Effector CD8-positive, alpha-beta T cell (primary cell): ENCODE measurements around the gene SNAP25.

ENCODE experiments used
- DNase-seq: peaks from one replicate; lab custom pipeline; 2025; lab: John Stamatoyannopoulos, UW

Gene SNAP25

GRCh38 chr20:10263385-10264165 is 44.9 kb downstream of the SNAP25 start:
- DNase-seq = no peak

DNA sequence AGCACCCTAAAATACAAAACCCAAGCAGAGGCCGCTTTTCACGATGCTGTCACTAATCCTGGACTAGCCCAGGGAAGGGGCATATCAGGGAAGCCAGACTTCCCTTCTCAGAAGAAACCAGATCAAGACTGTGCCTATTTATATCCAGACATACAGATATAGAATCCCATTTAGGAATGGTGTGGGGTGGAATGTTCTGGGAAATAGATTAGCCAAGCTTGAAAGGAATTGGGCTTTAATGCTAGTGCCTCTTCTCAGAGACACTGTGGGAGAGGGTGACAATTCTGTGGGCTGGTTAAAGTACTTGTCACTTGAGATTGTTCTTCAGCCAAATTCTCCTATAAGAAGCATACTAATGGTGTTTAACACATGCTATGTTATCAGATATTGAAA is 45.5 kb downstream of the SNAP25 start:
- DNase-seq = no peak

DNA sequence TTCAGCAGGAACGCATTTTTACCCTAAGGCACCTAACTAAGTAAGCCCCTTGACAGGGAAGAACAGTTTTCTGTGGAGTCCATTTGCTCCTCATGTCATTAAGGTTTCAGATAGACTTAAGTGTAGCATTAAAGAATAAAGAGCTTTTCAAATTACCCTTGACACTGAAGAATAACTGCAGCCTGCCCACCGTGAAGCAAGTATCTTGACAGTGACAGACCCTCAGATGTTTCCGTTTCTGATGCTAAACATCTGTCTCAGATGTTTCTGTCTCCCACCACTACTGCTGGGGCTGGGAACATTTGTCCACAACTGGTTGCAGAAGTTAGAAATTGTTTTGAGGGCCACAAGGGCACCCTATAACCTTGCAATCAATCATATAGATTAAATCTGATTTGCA is 50.0 kb downstream of the SNAP25 start:
- DNase-seq = no peak

GRCh38 chr20:10270630-10271029 is 52.0 kb downstream of the SNAP25 start:
- no peak for DNase-seq

GRCh38 chr20:10271494-10272219 is 53.0 kb downstream of the SNAP25 start:
- DNase-seq = no peak

DNA sequence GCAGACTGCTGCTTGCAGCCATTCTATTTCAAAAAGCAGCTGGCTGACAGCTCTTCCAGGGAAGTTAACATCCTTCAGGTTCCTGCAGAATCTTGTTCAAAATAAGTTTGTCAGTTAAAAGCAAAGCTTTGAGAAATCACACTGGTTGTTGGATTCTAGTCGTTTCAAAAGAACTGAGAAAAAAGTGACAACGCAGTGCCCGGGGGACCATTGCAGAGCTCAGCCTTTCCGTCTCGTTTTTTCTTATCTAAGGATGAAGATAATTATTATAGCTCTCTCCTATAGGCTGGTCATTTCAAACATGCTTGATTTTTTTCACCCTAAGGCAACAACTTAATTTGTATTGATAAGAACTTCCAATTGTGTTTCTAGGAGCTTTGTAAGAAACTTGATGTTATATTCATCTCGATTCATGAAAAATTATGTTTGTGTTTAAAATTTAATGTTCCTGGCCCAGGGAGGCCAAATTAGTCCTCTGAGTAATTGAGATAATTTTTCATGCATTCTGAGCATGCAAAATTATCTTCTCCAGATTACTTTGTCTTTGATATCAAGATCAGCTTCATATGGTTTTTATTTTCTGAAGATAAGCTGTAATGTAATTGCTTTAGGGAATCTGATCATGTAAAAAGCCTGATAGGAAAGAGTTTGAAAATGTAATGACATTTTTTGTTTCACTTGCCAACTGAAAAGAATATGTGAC is 58.4 kb downstream of the SNAP25 start:
- DNase-seq = no peak

DNA sequence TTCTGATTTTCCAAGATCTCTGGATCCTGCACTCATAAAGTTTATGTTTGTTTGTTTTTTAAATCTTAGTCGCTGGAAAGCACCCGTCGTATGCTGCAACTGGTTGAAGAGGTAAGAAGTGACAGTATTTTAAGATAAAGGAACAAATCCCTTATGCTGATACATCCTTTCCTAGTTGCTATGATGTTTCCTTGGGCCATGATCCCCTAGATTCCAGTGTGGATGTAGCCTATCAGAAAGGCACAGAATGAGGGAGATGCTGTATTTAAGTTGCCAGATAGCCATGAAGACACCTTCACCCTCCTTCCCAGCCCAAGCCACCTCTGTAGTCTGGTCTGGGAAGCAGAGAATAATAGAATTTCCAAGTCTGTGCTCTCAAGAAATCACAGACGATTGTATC is 59.0 kb downstream of the SNAP25 start:
- DNase-seq = no peak

DNA sequence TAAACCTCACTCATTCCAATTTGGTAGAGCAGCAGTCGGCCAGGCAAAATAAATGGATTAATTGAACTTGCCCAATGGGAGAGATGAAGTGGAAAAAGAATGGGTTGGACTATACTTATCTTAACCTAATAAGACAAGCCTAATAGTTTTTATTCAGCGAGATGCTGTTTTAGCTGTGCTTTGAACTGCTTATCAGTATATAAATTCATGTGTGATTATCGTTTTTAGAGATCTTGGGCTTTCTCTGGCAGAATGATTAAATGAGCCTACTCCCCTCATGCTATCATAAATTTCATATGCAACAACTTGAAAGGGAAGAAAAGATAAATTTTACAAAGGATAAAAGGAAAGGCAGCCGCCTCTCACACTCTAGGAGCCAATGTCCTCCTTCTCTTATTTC is 59.8 kb downstream of the SNAP25 start:
- no peak for DNase-seq

- DNase-seq = no peak
These were observed 61.6 kb downstream of the SNAP25 start for GRCh38 chr20:10280018-10280908.

DNA sequence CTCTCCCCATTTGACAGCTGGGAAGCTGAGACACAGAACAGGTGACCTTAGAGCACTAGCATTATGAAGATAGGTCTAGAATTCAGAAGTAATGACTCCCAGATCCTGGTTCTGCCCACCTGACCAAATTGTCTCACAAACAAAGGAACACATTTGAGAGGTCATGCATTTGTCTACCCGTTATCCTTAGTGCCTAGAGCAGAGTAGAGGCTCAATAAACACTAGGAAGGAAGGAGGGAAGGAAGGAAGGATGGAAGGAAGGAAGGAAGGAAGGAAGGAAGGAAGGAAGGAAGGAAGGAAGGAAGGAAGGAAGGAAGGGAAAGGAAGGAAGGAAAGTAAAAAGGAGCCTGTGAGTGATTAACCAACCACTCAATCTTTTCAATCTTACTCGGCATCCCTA is 63.3 kb downstream of the SNAP25 start:
- DNase-seq = no peak

- DNase-seq = no peak
These were observed 64.4 kb downstream of the SNAP25 start for GRCh38 chr20:10282979-10283456.

GRCh38 chr20:10286356-10286755 is 67.7 kb downstream of the SNAP25 start:
- no peak for DNase-seq

DNA sequence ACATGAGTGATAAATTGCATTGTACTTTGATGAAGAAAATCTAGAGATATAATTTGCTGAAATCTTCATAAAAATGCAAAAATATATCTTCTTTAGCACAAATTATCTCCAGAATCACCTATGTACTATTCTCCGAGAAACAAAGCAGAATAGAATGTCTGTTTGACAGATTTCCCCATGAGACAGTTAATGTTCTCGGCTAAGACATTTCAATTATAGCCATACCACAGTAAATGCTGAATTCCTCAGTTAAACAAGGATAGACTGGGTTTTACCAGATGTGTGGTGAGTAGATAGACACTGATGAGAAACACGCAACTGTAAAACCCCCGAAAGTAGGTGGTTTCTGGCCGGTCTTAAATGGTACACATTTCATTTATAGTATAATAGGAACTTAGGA is 69.8 kb downstream of the SNAP25 start:
- DNase-seq = no peak

GRCh38 chr20:10288954-10289646 is 70.5 kb downstream of the SNAP25 start:
- DNase-seq = no peak

- DNase-seq = no peak
These were observed 73.1 kb downstream of the SNAP25 start for GRCh38 chr20:10291568-10292248.

DNA sequence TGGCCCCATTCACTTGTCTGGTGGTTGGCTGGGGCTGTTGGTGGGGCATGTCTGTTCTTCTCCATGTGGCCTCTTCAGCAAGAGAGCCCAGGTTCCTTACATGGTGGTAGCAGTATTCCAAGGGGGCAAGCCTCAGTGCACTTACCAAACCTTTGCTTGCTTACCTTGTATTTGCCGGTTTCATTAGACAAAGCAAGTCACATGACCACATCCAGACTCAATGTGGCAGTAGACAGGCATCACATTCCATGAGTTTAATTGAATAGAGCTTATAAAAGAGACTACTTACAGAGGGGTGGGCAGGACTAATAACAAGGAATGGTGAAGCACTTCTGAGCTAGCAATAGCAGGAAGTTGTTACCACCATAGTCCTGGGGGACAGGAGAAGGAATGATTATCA is 78.6 kb downstream of the SNAP25 start:
- no peak for DNase-seq

GRCh38 chr20:10297684-10298240 is 79.1 kb downstream of the SNAP25 start:
- DNase-seq = no peak

DNA sequence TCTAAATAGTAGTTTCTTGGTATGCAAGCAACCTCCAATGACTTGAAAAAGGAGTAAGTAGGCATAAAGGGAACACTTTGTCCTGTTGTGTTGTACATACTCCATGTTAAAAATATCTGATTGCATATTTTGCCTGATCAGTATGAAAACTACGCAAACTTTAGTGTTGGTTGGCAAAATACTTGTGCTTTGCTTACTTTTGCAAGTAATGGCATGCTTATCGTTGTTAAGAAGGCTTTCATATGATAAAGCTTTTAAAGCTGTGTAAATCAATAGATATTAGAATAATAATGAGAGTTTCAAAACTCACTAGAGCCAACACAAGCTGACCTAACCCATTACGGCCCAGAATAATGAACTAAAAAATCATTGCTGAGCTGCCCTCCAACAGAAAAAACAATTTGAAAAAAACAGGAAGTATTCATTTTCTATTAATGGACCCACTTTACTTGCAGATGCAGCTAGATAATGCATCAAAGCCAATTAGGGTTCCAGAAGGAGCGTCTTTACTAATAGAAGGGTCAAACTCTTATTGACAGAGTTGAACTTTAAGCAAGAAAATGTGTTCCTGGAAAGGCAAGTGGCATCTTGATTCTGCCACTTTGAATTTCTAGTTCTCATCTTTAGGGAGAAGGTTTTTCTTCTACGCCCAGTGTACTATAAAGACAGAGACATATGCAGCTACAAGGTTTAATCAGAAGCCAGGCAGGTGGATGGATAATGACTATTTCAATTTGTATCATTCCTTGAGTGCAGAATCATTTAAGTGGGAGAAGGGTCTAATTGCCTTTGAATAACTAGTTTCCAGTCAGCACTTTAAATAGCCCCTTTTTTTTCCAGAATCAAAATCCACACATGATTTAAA is 82.2 kb downstream of the SNAP25 start:
- DNase-seq = no peak

DNA sequence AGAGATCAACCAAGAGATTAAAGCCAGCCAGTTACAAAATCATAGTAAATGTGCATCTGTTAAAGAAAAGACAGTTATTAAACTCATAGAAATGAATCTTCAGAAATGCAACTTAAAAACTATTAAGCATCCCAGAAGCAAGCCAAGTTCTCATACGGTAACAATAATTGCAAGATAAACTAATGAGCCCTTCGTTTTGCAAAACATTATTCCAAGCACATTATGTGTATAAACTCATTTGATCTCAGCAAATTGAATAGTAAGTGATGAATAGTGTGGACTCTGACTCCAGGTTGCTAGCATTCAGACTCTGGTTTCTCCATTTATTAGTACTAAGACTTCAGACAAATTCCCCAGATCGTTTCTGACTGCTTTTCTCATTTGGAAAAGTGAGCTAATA is 85.2 kb downstream of the SNAP25 start:
- no peak for DNase-seq
